ENCODE measurements around the gene TMX3.

The TMX3 gene

GRCh38 chr18:68705119-68705518 is 9.8 kb downstream of the TMX3 start:
- no peak for DNase-seq

- DNase-seq: no peak
Measured at GRCh38 chr18:68703326-68703725, 11.6 kb downstream of the TMX3 start.

GRCh38 chr18:68701353-68701752 is 13.6 kb downstream of the TMX3 start:
- no peak for DNase-seq

- no peak for DNase-seq
Measured at GRCh38 chr18:68699043-68699442, 15.9 kb downstream of the TMX3 start.

- DNase-seq: no peak
Measured at GRCh38 chr18:68696937-68697336, 18.0 kb downstream of the TMX3 start.

GRCh38 chr18:68694316-68694715 is 20.6 kb downstream of the TMX3 start:
- peak in 1 of 2 experiments; percentile 68 for DNase-seq

- DNase-seq: no peak
Measured at GRCh38 chr18:68693091-68693815, 21.7 kb downstream of the TMX3 start.

- no peak for DNase-seq
Measured at GRCh38 chr18:68679528-68679927, 35.4 kb downstream of the TMX3 start.

- DNase-seq: no peak
Measured at GRCh38 chr18:68676913-68677312, 38.0 kb downstream of the TMX3 start.

- no peak for DNase-seq
Measured at GRCh38 chr18:68667121-68667520, 47.8 kb downstream of the TMX3 start.

- no peak for DNase-seq
Measured at GRCh38 chr18:68666381-68666780, 48.5 kb downstream of the TMX3 start.

GRCh38 chr18:68665628-68666027 is 49.3 kb downstream of the TMX3 start:
- no peak for DNase-seq

- DNase-seq: no peak
Measured at GRCh38 chr18:68662754-68663153, 52.2 kb downstream of the TMX3 start.

GRCh38 chr18:68660354-68661183 is 54.3 kb downstream of the TMX3 start:
- peak; percentile 12 to 53 for DNase-seq

GRCh38 chr18:68648191-68648590 is 66.7 kb downstream of the TMX3 start:
- no peak for DNase-seq

GRCh38 chr18:68642003-68642402 is 72.9 kb downstream of the TMX3 start:
- no peak for DNase-seq

- no peak for DNase-seq
Measured at GRCh38 chr18:68640861-68641260, 74.0 kb downstream of the TMX3 start.

- no peak for DNase-seq
Measured at GRCh38 chr18:68638613-68639012, 76.3 kb downstream of the TMX3 start.

- no peak for DNase-seq
Measured at GRCh38 chr18:68627812-68628211, 87.1 kb downstream of the TMX3 start.

Data from NCI-H446 (cell line).